ENCODE measurements around the gene TES.
A peak's percentile ranks its signal among the peaks of the same experiment; 100 is the strongest.

Gene TES

GRCh38 chr7:116234517-116235200 is 24.3 kb downstream of the TES start:
- no peak for TF ChIP-seq POLR2A (IDR thresholded peaks at IDR 0.05; ENCODE audit: extremely low read depth, insufficient read length)
- no peak for TF ChIP-seq MYC (IDR thresholded peaks at IDR 0.05; ENCODE audit: low read depth, low read length)
- no peak overlapping the region for H3K4me3 ChIP-seq (ENCODE audit: low read depth, low read length)
- DNase-seq (ENCODE audit: low read depth) = no peak

DNA sequence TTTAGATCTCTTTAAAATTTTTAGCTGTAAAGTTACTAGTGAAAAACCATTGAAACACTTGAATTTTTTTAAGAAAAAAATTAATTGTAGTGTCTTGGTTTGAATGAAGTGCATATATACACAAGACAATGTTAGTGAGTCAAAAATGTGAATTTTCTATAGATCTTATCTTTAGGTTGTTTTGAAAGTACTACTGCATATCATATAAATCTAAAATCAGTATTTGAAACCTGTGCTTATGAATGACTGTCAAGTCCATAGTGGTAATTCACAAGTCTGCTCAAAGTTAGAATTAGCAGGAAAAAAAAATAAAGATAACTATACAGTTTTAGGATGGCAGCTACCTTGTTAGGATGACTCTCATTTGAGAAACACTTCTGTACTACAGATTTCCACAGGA is 25.0 kb downstream of the TES start:
- DNase-seq (ENCODE audit: low read depth) = no peak

GRCh38 chr7:116236020-116236630 is 25.8 kb downstream of the TES start:
- peak; percentile 59 for DNase-seq (ENCODE audit: low read depth)
- TF ChIP-seq, protein P1, sequence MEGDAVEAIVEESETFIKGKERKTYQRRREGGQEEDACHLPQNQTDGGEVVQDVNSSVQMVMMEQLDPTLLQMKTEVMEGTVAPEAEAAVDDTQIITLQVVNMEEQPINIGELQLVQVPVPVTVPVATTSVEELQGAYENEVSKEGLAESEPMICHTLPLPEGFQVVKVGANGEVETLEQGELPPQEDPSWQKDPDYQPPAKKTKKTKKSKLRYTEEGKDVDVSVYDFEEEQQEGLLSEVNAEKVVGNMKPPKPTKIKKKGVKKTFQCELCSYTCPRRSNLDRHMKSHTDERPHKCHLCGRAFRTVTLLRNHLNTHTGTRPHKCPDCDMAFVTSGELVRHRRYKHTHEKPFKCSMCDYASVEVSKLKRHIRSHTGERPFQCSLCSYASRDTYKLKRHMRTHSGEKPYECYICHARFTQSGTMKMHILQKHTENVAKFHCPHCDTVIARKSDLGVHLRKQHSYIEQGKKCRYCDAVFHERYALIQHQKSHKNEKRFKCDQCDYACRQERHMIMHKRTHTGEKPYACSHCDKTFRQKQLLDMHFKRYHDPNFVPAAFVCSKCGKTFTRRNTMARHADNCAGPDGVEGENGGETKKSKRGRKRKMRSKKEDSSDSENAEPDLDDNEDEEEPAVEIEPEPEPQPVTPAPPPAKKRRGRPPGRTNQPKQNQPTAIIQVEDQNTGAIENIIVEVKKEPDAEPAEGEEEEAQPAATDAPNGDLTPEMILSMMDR (IDR thresholded peaks at IDR 0.05; ENCODE audit: low read depth, low read length) = peak; percentile 35
- TF ChIP-seq POLR2A (IDR thresholded peaks at IDR 0.05; ENCODE audit: extremely low read depth, insufficient read length) = no peak
- H3K4me3 ChIP-seq (ENCODE audit: low read depth, low read length) = no peak overlapping the region

More for the DNA sequence above, 25.0 kb downstream of the TES start:
- TF ChIP-seq, protein P1 (IDR thresholded peaks at IDR 0.05; ENCODE audit: low read depth, low read length) = no peak
- H3K4me3 ChIP-seq (ENCODE audit: low read depth, low read length) = no peak overlapping the region

DNA sequence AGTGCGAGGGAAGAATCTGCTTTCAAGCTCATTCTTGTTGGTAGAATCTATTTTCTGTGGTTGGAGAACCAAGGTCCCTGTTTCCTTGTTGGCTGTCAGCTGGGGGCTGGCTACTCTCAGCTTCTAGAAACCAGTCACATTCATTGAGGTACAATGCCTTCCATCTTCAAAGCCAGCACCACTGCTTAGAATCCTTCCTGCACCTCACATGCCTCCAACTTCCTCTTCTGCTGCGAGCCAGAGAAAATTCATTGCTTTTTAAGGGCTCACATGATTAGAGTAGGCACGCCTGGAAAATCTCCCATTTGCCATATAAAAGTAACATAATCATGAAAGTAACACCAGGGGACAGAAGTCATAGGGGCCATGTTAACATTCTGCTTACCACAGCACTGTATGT is 28.7 kb downstream of the TES start:
- TF ChIP-seq, protein P2, sequence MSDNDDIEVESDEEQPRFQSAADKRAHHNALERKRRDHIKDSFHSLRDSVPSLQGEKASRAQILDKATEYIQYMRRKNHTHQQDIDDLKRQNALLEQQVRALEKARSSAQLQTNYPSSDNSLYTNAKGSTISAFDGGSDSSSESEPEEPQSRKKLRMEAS (IDR thresholded peaks at IDR 0.05; ENCODE audit: low read depth, low read length) = no peak
- TF ChIP-seq MYC (IDR thresholded peaks at IDR 0.05; ENCODE audit: low read depth, low read length) (no peak), POLR2A (IDR thresholded peaks at IDR 0.05; ENCODE audit: extremely low read depth, insufficient read length) (no peak)
- TF ChIP-seq, protein P1 (IDR thresholded peaks at IDR 0.05; ENCODE audit: low read depth, low read length) = no peak
- H3K4me3 ChIP-seq (ENCODE audit: low read depth, low read length) = no peak overlapping the region
- DNase-seq (ENCODE audit: low read depth) = no peak

DNA sequence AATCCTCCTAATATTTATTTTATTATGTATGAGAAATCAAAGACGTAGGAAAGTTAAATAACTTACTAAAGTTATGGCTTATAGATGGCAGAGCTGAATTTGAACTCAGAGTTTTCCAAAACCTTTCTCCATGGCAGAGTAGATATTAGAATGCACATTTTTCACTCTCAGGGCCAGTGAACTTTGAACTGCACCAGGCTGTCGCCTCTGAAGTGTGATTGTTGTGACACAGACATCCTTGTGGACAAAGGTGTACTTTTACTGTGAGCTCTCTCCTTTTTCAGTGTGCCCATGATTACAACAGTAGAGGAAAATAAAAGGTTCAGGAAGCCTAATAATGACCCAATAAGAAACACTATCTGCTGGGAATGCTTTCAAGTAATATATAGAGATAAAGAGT is 29.1 kb downstream of the TES start:
- DNase-seq (ENCODE audit: low read depth) = no peak
- no peak overlapping the region for H3K4me3 ChIP-seq (ENCODE audit: low read depth, low read length)
- no peak for TF ChIP-seq POLR2A (IDR thresholded peaks at IDR 0.05; ENCODE audit: extremely low read depth, insufficient read length)
- TF ChIP-seq, protein P1 (IDR thresholded peaks at IDR 0.05; ENCODE audit: low read depth, low read length) = no peak
- no peak for TF ChIP-seq MYC (IDR thresholded peaks at IDR 0.05; ENCODE audit: low read depth, low read length)
- TF ChIP-seq, protein P2 (IDR thresholded peaks at IDR 0.05; ENCODE audit: low read depth, low read length) = no peak

GRCh38 chr7:116240024-116240668 is 29.8 kb downstream of the TES start:
- no peak for TF ChIP-seq MYC (IDR thresholded peaks at IDR 0.05; ENCODE audit: low read depth, low read length)
- TF ChIP-seq, protein P1 (IDR thresholded peaks at IDR 0.05; ENCODE audit: low read depth, low read length) = no peak
- TF ChIP-seq POLR2A (IDR thresholded peaks at IDR 0.05; ENCODE audit: extremely low read depth, insufficient read length) = no peak
- TF ChIP-seq, protein P2 (IDR thresholded peaks at IDR 0.05; ENCODE audit: low read depth, low read length) = no peak
- no peak for DNase-seq (ENCODE audit: low read depth)
- H3K4me3 ChIP-seq (ENCODE audit: low read depth, low read length) = no peak overlapping the region
